Stimulated activated CD8-positive, alpha-beta memory T cell treated with anti-CD3 and anti-CD28 coated beads, Interleukin-15, amount 100 ng/mL, for 48 hours (primary cell): ENCODE results near the gene SMPD1.
"Not testable (repeated sequence)": the region's sequence is repeated elsewhere in the genome, so short reads cannot be mapped to it uniquely, and the experiment has no call there.

Source experiments
- DNase-seq, 2 donors: peaks; one replicate each; pipeline ENCODE4 v3.0.0-alpha.2; 2020; ENCODE audit warnings: low read depth in 2 of 2

SMPD1 gene

GRCh38 chr11:6388748-6389147 is 1.5 kb upstream of the SMPD1 start:
- DNase-seq = no peak

- no peak for DNase-seq
Measured at GRCh38 chr11:6390718-6391469, 620 bp downstream of the SMPD1 start.

- no peak for DNase-seq
Measured at GRCh38 chr11:6391537-6392134, 1.4 kb downstream of the SMPD1 start.

- DNase-seq = not testable (repeated sequence)
Measured at GRCh38 chr11:6392251-6392650, 2.0 kb downstream of the SMPD1 start.

GRCh38 chr11:6393989-6394670 is 3.9 kb downstream of the SMPD1 start:
- DNase-seq = no peak

GRCh38 chr11:6395470-6396060 is 5.3 kb downstream of the SMPD1 start:
- DNase-seq = no peak

- DNase-seq = no peak
Measured at GRCh38 chr11:6397156-6397555, 6.9 kb downstream of the SMPD1 start.

GRCh38 chr11:6397636-6398035 is 7.4 kb downstream of the SMPD1 start:
- no peak for DNase-seq

GRCh38 chr11:6400431-6401345 is 10.4 kb downstream of the SMPD1 start:
- no peak for DNase-seq

GRCh38 chr11:6401464-6401863 is 11.2 kb downstream of the SMPD1 start:
- no peak for DNase-seq

- DNase-seq = no peak
Measured at GRCh38 chr11:6402061-6402470, 11.8 kb downstream of the SMPD1 start.

- peak; percentile 61 to 71 for DNase-seq
Measured at GRCh38 chr11:6402561-6402981, 12.3 kb downstream of the SMPD1 start.

GRCh38 chr11:6403539-6403938 is 13.3 kb downstream of the SMPD1 start:
- no peak for DNase-seq

- no peak for DNase-seq
Measured at GRCh38 chr11:6404342-6405051, 14.2 kb downstream of the SMPD1 start.

- no peak for DNase-seq
Measured at GRCh38 chr11:6405052-6405667, 14.9 kb downstream of the SMPD1 start.

GRCh38 chr11:6405846-6406245 is 15.6 kb downstream of the SMPD1 start:
- DNase-seq = no peak

- DNase-seq = no peak
Measured at GRCh38 chr11:6406370-6406769, 16.1 kb downstream of the SMPD1 start.

- DNase-seq = no peak
Measured at GRCh38 chr11:6410695-6411430, 20.6 kb downstream of the SMPD1 start.

- no peak for DNase-seq
Measured at GRCh38 chr11:6411594-6412031, 21.3 kb downstream of the SMPD1 start.

- peak in 1 of 2 donors; percentile 62 for DNase-seq
Measured at GRCh38 chr11:6413791-6414201, 23.5 kb downstream of the SMPD1 start.
